Activated CD8-positive, alpha-beta T cell treated with anti-CD3 and anti-CD28 coated beads for 36 hours (primary cell): ENCODE measurements around the gene PIK3R6. TPM values are rescaled to one million over a fixed set of nuclear protein-coding genes. Genes with fewer than 3 reads are reported as not detected.

ENCODE experiments used
- ATAC-seq: fragments of 200-7000 bp; cut with Tn5 transposase; one replicate; pipeline ENCODE4 v1.10.0; 2021; ENCODE audit warnings: mild to moderate bottlenecking, moderate library complexity
- CTCF ChIA-PET: fragments of 350-600 bp; sonication (Branson Sonifier 250); formaldehyde crosslinking; loops from one replicate; lab custom pipeline; 2021; ENCODE audit warnings: antibody characterized with exemption; lab: Charles Lee
- POLR2A ChIA-PET: fragments of 350-600 bp; sonication (Branson Sonifier 250); formaldehyde crosslinking; loops from one replicate; lab custom pipeline; 2021; ENCODE audit warnings: antibody characterized with exemption; lab: Charles Lee
- DNase-seq: peaks from one replicate; pipeline ENCODE4 v3.0.0-alpha.2; 2020
- H3K27ac Mint-ChIP-seq: one replicate; pipeline ENCODE4 v1.8.0; 2021; ENCODE audit warnings: mild to moderate bottlenecking, mixed read lengths
- H3K27me3 Mint-ChIP-seq: one replicate; pipeline ENCODE4 v1.8.0; 2021; ENCODE audit warnings: mixed read lengths
- H3K36me3 Mint-ChIP-seq: one replicate; pipeline ENCODE4 v1.8.0; 2021; ENCODE audit warnings: low read depth, mixed read lengths
- H3K4me1 Mint-ChIP-seq: one replicate; pipeline ENCODE4 v1.8.0; 2021; ENCODE audit warnings: low read depth, mixed read lengths
- H3K4me3 Mint-ChIP-seq: one replicate; pipeline ENCODE4 v1.8.0; 2021; ENCODE audit warnings: mild to moderate bottlenecking, moderate library complexity, mixed read lengths
- H3K9me3 Mint-ChIP-seq: one replicate; pipeline ENCODE4 v1.8.0; 2021; ENCODE audit warnings: mixed read lengths
- CTCF ChIP-seq: fragments of 200-600 bp; IDR thresholded peaks from one replicate; pipeline ENCODE4 v1.8.0; 2022; ENCODE audit warnings: antibody characterized with exemption, mild to moderate bottlenecking
- intact Hi-C: fragments of 100-400 bp; cut with micrococcal nuclease; formaldehyde crosslinking; loops from one replicate; pipeline ENCODE4 v1.10.0; 2022
- total RNA-seq, 2 experiments: library from RNA; stranded (reverse); gene quantifications; one replicate each; pipeline ENCODE4 v1.2.3, GENCODE V29; 2021

The PIK3R6 gene
- total RNA-seq, 2 experiments from 2014 or later = 3.8 to 3.9 TPM

DNA sequence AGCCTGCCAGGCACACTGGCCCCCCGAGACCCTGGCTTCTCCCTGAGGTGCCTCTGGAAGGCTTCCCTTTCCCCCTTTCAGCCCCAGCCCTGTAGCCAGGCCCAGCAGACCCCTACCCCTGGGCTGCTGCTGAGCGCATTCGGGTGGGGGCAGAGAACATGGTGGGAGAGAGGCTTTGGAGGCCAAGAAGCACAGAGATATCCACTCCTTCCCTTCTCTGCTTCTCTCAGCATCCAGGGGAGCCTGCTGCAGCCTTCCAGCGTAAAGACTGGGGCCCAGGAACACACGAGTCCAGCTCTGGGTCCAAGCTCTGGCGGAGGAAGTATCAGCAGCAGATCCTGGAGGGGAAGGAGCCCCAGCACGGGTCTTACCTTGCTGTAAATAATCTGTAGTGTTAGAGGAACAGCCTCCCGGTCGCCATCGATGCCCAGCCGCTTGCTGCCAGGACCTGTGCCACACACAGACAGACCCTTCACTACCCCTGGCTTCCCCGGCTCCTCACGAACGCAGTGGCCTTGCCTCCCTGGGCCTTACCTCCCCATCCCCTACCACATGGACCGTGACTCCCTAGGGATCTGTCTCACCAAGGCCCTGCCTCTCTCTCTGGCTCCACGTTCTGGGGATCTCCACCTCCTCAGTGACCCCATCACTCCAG is 17.0 kb upstream of the PIK3R6 start:
- peak overlapping the region; percentile 8 for H3K27ac Mint-ChIP-seq
- H3K27me3 Mint-ChIP-seq = no peaks in the 10 kb centered on the region
- CTCF ChIA-PET = no interaction called here
- no peak overlapping the region for H3K4me3 Mint-ChIP-seq
- H3K36me3 Mint-ChIP-seq = peaks cover 45% of the 10 kb centered on the region
- no peaks in the 10 kb centered on the region for H3K9me3 Mint-ChIP-seq
- no peak for TF ChIP-seq CTCF
- H3K4me1 Mint-ChIP-seq = peaks cover 2% of the 10 kb centered on the region
- POLR2A ChIA-PET = no interaction called here
- DNase-seq = no peak
- ATAC-seq = no peak
- intact Hi-C loops = no loop called here

- TF ChIP-seq CTCF = no peak
- no peaks in the 10 kb centered on the region for H3K9me3 Mint-ChIP-seq
- DNase-seq (no peak), ATAC-seq (no peak)
- peaks cover 48% of the 10 kb centered on the region for H3K36me3 Mint-ChIP-seq
- CTCF ChIA-PET = interaction anchor here (1.1 kb wide), 1 partner anchor 114 kb away, joined by 3 read pairs; no protein-coding TSS in a partner anchor
- no peak overlapping the region for H3K4me3 Mint-ChIP-seq
- POLR2A ChIA-PET = no interaction called here
- H3K27ac Mint-ChIP-seq = no peak overlapping the region
- H3K27me3 Mint-ChIP-seq = no peaks in the 10 kb centered on the region
- peaks cover 2% of the 10 kb centered on the region for H3K4me1 Mint-ChIP-seq
- intact Hi-C loops = no loop called here
Measured at GRCh38 chr17:8883353-8883752, 15.9 kb upstream of the PIK3R6 start.

DNA sequence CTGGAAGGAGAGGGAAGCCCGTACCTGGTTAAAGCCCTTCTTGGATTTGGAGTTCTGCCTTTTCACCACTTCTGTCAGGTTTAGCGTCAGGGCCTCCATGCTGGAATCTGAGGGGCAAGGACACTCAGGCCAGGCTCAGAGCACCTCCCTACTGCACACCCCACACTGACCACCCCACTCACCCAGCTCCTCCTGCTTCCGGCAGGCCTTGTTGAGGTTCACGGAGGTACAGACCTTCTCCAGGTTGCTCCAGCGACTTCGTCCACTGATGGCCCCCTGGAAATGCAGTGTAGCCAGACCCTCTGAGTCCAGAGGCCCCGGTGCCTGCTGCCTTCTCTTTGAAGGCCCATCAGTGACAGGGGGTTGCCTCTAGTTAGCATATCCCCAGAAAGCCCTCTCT is 14.1 kb upstream of the PIK3R6 start:
- no peak for ATAC-seq
- Mint-ChIP-seq H3K9me3 (no peaks in the 10 kb centered on the region), H3K36me3 (peaks cover 48% of the 10 kb centered on the region), H3K4me3 (no peak overlapping the region), H3K27me3 (no peaks in the 10 kb centered on the region), H3K4me1 (peaks cover 2% of the 10 kb centered on the region), H3K27ac (no peak overlapping the region)
- intact Hi-C loops = no loop called here
- TF ChIP-seq CTCF = no peak
- ChIA-PET CTCF (no interaction called here), POLR2A (no interaction called here)
- DNase-seq = no peak

GRCh38 chr17:8880466-8880865 is 13.0 kb upstream of the PIK3R6 start:
- ATAC-seq (no peak), DNase-seq (no peak)
- Mint-ChIP-seq H3K27me3 (no peaks in the 10 kb centered on the region), H3K4me3 (no peak overlapping the region), H3K9me3 (no peaks in the 10 kb centered on the region), H3K27ac (peak overlapping the region; percentile 72), H3K4me1 (no peaks in the 10 kb centered on the region), H3K36me3 (peaks cover 39% of the 10 kb centered on the region)
- TF ChIP-seq CTCF = no peak
- intact Hi-C loops = no loop called here
- ChIA-PET POLR2A (no interaction called here), CTCF (interaction anchor here (1.6 kb wide), 1 partner anchor 15 kb away, joined by 3 read pairs; no protein-coding TSS in a partner anchor)

- H3K4me3 Mint-ChIP-seq = no peak overlapping the region
- H3K4me1 Mint-ChIP-seq = no peaks in the 10 kb centered on the region
- peak overlapping the region; percentile 29 for H3K27ac Mint-ChIP-seq
- intact Hi-C loops = no loop called here
- no peaks in the 10 kb centered on the region for H3K9me3 Mint-ChIP-seq
- ATAC-seq (no peak), DNase-seq (no peak)
- POLR2A ChIA-PET = no interaction called here
- H3K27me3 Mint-ChIP-seq = no peaks in the 10 kb centered on the region
- CTCF ChIA-PET = interaction anchor here (1.6 to 1.8 kb wide), 3 partner anchors 14 to 93 kb away, joined by 3 to 6 read pairs (median 4); no protein-coding TSS in a partner anchor
- H3K36me3 Mint-ChIP-seq = peaks cover 37% of the 10 kb centered on the region
- TF ChIP-seq CTCF = no peak
Measured at GRCh38 chr17:8879410-8879809, 11.9 kb upstream of the PIK3R6 start.
